Tibial nerve (tissue), 4 donors: Measurements from ENCODE around the gene FUT8. TPM values are rescaled to one million over a fixed set of nuclear protein-coding genes. Genes with fewer than 3 reads are reported as not detected.

Source experiments
- DNase-seq, 2 donors: peaks; one replicate each; pipeline ENCODE4 v3.0.0-alpha.2; 2019; ENCODE audit warnings: low spot score in 2 of 2
- H3K27ac ChIP-seq, 4 donors: fragments of 200-600 bp; sonication (generic) in 3 of 4; one replicate each; pipeline ENCODE4 v1.5.1; 2017 to 2019; ENCODE audit warnings: mild to moderate bottlenecking in 1 of 4
- H3K27me3 ChIP-seq, 2 donors: fragments of 200-600 bp; sonication (generic) in 1 of 2; one replicate each; pipeline versions ENCODE4 v1.5.1 to v1.6.0; 2017 to 2019
- H3K36me3 ChIP-seq, 3 donors: fragments of 200-600 bp; sonication (generic); one replicate each; pipeline ENCODE4 v1.5.1; 2018 to 2019
- H3K4me1 ChIP-seq, 4 donors: fragments of 200-600 bp; sonication (generic) in 3 of 4; one replicate each; pipeline ENCODE4 v1.5.1; 2017 to 2019
- H3K4me3 ChIP-seq, 4 donors: fragments of 200-600 bp; sonication (generic) in 3 of 4; one replicate each; pipeline ENCODE4 v1.5.1; 2017 to 2019; ENCODE audit warnings: mild to moderate bottlenecking in 1 of 4, moderate library complexity in 1 of 4
- H3K9me3 ChIP-seq, 4 donors: fragments of 200-600 bp; sonication (generic) in 3 of 4; one replicate each; pipeline ENCODE4 v1.5.1; 2017 to 2019
- EP300 ChIP-seq, 2 donors: sonication (generic); formaldehyde crosslinking; IDR thresholded peaks; one replicate each; pipeline ENCODE4 v1.6.1; 2017; ENCODE audit warnings: antibody characterized with exemption in 2 of 2, mild to moderate bottlenecking in 1 of 2
- POLR2A ChIP-seq, 2 donors: fragments of 450-650 bp; IDR thresholded peaks; one replicate each; pipeline ENCODE4 v1.6.1; 2017; ENCODE audit warnings: antibody characterized with exemption in 2 of 2, mild to moderate bottlenecking in 2 of 2, moderate library complexity in 2 of 2
- WGBS, 2 donors: methylation state at CpG; one replicate each; pipeline ENCODE4 v1.1.5; 2018; 5-methylcytosine and 5-hydroxymethylcytosine counted together
- total RNA-seq, 4 donors: library from RNA; depleted of rRNA; stranded (reverse); fragments of >200 nt; gene quantifications; one replicate each; pipeline ENCODE4 v1.1.0, GENCODE V29; 2016
- TF ChIP-seq, protein P1 (sequence below), 5 experiments: fragments of 200-600 bp in 3 of 5; fragments of 450-650 bp in 2 of 5; sonication (generic) in 3 of 5; IDR thresholded peaks; one replicate each; pipeline ENCODE4 v1.5.1; 2016 to 2019; ENCODE audit warnings: antibody characterized with exemption in 5 of 5, mild to moderate bottlenecking in 3 of 5, moderate library complexity in 2 of 5

The FUT8 gene
- total RNA-seq, 4 donors from 2014 or later: 69.6 to 114 (median 91.2) TPM

DNA sequence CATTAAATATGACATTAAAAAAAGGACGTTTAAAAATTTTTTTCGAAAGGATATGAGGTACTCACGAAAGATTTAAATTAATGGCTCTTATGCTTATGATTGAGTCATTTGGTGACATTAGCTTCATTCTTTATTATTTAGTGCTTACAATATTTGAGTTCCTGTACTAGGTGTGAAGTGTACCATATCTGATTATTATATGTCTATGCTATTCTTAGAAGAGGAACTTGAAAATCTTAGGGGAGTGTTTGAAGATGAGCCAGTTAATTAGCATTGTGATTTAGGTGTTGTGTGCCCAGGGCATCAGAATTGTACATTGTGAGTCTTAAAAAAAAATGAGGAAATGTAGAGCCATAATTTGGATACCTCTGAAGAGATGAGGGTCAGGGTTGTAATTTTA, 118.6 kb downstream of the FUT8 start:
- 89 to 98% methylated on average over 3 of the region's 3 CpGs for whole genome bisulfite sequencing, 2 donors
- peaks cover 0 to 29% (median 0%) of the 10 kb centered on the region in 3 donors for H3K36me3 ChIP-seq

DNA sequence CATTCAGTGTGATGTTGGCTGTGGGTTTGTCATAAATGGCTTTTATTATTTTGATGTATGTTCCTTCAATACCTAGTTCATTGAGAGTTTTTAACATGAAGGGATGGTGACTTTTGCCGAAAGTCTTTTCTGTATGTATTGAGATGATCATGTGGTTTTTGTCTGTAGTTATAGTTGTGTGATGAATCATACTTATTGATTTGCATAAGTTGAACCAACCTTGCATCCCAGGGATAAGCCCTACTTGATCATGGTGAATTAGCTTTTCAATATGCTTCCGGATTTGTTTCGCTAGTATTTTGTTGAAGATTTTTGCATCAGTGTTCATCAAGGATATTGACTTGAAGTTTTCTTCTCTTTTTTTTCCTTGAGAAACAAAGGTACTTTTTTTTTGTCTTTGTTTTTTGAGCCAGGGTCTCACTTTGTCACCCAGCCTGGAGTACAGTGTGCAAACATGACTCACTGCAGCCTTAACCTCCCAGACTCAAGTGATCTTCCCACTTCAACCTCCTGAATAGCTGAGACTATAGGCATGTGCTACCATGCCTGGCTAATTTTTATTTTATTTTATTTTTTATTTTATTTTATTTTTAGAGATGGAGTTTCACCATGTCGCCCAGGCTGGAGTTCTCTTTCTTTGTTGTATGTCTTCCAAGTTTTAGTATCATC, 121.3 kb downstream of the FUT8 start:
- peaks cover 0 to 39% (median 8%) of the 10 kb centered on the region in 4 donors for H3K9me3 ChIP-seq
- H3K27ac ChIP-seq: no peak overlapping the region
- no peaks in the 10 kb centered on the region for H3K4me1 ChIP-seq
- no peak for TF ChIP-seq POLR2A (IDR thresholded peaks at IDR 0.05)
- TF ChIP-seq, protein P1, sequence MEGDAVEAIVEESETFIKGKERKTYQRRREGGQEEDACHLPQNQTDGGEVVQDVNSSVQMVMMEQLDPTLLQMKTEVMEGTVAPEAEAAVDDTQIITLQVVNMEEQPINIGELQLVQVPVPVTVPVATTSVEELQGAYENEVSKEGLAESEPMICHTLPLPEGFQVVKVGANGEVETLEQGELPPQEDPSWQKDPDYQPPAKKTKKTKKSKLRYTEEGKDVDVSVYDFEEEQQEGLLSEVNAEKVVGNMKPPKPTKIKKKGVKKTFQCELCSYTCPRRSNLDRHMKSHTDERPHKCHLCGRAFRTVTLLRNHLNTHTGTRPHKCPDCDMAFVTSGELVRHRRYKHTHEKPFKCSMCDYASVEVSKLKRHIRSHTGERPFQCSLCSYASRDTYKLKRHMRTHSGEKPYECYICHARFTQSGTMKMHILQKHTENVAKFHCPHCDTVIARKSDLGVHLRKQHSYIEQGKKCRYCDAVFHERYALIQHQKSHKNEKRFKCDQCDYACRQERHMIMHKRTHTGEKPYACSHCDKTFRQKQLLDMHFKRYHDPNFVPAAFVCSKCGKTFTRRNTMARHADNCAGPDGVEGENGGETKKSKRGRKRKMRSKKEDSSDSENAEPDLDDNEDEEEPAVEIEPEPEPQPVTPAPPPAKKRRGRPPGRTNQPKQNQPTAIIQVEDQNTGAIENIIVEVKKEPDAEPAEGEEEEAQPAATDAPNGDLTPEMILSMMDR (IDR thresholded peaks at IDR 0.05): no peak
- TF ChIP-seq EP300 (IDR thresholded peaks at IDR 0.05): no peak
- no peaks in the 10 kb centered on the region for H3K27me3 ChIP-seq
- peaks cover 0 to 21% (median 0%) of the 10 kb centered on the region in 3 donors for H3K36me3 ChIP-seq
- no peak overlapping the region for H3K4me3 ChIP-seq
- DNase-seq: no peak
- 99% methylated on average over 4 of the region's 4 CpGs for WGBS, 2 donors

More for the DNA sequence above, 118.6 kb downstream of the FUT8 start:
- TF ChIP-seq EP300 (IDR thresholded peaks at IDR 0.05) (no peak), POLR2A (IDR thresholded peaks at IDR 0.05) (no peak)
- TF ChIP-seq, protein P1 (IDR thresholded peaks at IDR 0.05): no peak
- no peak for DNase-seq
- peaks cover 0 to 47% (median 8%) of the 10 kb centered on the region in 4 donors for H3K9me3 ChIP-seq
- H3K27me3 ChIP-seq: no peaks in the 10 kb centered on the region
- H3K27ac ChIP-seq: no peak overlapping the region
- H3K4me3 ChIP-seq: no peak overlapping the region
- H3K4me1 ChIP-seq: no peaks in the 10 kb centered on the region

DNA sequence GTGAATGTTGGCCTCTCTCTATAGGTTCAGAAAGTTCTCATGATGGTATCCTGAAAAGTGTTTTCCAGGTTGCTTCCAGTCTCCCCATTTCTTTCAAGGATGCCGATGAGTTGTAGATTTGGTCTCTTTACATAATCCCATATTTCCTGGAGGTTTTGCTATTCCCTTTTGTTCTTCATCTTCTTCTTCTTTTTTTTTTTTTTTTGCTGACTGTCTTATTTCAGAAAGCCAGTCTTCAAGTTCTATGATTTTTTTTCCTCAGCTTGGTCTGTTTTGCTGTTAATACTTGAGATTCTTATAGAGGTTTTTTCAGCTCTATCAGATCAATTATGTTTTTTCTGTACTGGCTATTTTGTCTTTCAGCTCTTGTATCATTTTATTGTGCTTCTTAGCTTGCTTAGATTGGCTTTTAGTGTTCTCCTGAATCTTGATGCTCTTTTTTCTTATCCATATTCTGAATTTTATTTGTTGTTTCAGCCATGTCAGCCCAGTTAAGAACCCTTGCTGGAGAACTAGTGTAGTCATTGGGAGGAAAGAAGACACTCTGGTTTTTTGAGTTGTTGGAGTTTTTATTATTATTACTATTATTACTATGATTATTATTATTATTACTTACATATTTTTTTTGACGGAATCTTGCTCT, 124.4 kb downstream of the FUT8 start:
- Histone ChIP-seq H3K27ac (no peak overlapping the region), H3K27me3 (no peaks in the 10 kb centered on the region), H3K4me1 (no peaks in the 10 kb centered on the region), H3K4me3 (no peak overlapping the region), H3K36me3 (peaks cover 0 to 13% (median 0%) of the 10 kb centered on the region in 3 donors), H3K9me3 (peaks cover 0 to 42% (median 8%) of the 10 kb centered on the region in 4 donors)
- DNase-seq: no peak
- WGBS, 2 donors: 91 to 96% methylated on average over 2 of the region's 2 CpGs
- TF ChIP-seq, protein P1 (IDR thresholded peaks at IDR 0.05): no peak
- TF ChIP-seq POLR2A (IDR thresholded peaks at IDR 0.05): no peak
- no peak for TF ChIP-seq EP300 (IDR thresholded peaks at IDR 0.05)

DNA sequence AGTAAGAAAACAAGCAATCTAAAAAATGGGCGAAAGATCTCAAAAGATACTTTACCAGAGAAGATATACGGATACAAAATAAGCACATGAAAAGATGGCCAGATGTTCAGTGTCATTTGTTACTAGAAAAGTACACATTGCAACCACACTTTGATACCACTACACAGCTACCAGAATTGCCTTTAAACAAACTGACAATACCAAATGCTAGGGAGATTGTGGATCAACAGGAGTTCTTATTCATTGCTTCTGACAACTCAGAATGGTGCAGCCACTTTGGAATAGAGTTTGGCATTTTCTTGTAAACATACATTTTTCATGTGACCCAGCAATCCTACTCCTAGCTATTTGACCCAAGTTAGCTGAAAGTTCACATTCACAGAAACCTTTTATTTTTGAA, 136.3 kb downstream of the FUT8 start:
- no peaks in the 10 kb centered on the region for H3K9me3 ChIP-seq
- no peaks in the 10 kb centered on the region for H3K36me3 ChIP-seq
- no peaks in the 10 kb centered on the region for H3K4me1 ChIP-seq
- no peak overlapping the region for H3K4me3 ChIP-seq
- TF ChIP-seq, protein P1 (IDR thresholded peaks at IDR 0.05): no peak
- TF ChIP-seq POLR2A (IDR thresholded peaks at IDR 0.05) (no peak), EP300 (IDR thresholded peaks at IDR 0.05) (no peak)
- 84 to 86% methylated on average over 2 of the region's 2 CpGs for WGBS, 2 donors
- DNase-seq: no peak
- H3K27me3 ChIP-seq: no peaks in the 10 kb centered on the region
- H3K27ac ChIP-seq: no peak overlapping the region

DNA sequence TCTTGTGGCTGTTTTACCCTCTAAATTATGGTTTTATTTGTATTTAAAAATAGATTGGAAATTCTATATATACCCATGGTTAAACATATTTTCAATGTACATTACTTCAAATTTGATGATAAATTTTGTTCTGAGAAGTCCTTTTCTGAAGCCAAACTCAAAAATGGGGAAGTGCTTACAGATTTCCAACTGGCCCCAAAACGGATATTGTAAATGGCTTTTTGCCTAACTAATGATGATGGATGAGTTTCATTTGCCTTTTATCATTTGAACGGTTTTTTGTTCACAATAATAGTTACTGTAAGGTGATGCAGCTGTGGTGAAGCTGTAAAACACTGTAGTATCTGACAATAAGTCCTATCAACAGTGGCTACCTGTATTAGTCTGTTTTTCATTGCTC, 136.9 kb downstream of the FUT8 start:
- Histone ChIP-seq H3K9me3 (no peaks in the 10 kb centered on the region), H3K36me3 (no peaks in the 10 kb centered on the region), H3K27me3 (no peaks in the 10 kb centered on the region), H3K4me1 (no peaks in the 10 kb centered on the region), H3K4me3 (no peak overlapping the region), H3K27ac (no peak overlapping the region)
- TF ChIP-seq, protein P1 (IDR thresholded peaks at IDR 0.05): no peak
- TF ChIP-seq EP300 (IDR thresholded peaks at IDR 0.05) (no peak), POLR2A (IDR thresholded peaks at IDR 0.05) (no peak)
- DNase-seq: no peak
- 57 to 70% methylated on average over 2 of the region's 2 CpGs for WGBS, 2 donors
